ENCODE data around the gene SIGLEC7. TPM values are rescaled to one million over a fixed set of nuclear protein-coding genes. Genes with fewer than 3 reads are reported as not detected.

Gene SIGLEC7
- total RNA-seq, 2 donors from 2014 or later, result 0.35 to 1.0 TPM

DNA sequence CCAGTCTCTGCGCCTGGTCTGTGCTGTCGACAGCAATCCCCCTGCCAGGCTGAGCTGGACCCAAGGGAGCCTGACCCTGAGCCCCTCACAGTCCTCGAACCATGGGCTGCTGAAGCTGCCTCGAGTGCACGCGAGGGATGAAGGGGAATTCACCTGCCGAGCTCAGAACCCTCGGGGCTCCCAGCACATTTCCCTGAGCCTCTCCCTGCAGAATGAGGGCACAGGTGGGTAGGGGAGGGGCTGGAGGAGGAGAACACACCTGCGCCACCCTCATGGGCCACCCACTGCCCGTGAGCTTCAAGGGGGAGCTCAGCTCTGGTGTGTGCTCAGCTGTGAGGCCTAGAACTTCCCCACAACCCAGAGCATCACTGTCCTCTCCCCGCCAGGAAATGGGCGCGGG, 44.2 kb downstream of the SIGLEC7 start:
- no peaks in the 10 kb centered on the region for H3K4me1 ChIP-seq

DNA sequence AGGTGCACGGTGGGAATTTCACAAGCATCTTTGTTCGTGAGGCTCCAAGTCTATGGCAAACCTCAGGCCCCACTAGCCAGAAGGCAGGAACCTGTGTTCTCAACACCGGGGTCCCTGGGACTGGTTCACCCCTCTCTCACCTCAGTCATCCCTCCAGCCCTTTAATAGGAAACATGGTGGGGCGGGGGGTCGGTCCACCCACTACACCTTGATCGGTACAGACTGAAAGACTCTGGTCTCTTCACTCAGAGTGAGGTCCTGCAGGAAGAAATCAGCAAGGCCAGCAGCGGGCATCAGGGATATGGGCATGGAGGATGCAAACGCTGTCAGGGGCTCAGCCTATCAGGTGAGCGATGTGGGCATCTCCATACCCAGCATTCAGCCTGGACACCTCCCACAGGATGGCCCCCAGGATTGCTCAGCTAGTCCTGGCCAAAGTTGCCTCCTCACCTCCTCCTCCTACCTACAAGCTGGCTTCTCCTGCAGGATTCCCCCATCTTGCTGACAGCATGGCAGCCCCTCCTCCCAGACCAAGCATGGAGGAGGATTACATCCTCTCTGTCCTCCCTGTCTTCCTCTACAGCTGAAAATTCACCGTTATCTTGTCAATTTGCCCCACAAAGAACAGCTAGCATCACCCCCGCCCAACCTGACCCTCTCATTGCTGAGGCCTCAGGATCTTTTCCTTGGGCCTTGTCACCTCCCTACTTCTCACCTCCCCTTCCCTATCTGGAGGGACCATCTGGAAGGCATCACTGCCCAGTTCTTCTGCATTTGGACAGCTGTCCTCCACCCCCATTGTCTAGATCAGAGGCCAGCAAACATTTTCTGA, 45.5 kb downstream of the SIGLEC7 start:
- Histone ChIP-seq H3K9me3 (no peaks in the 10 kb centered on the region), H3K4me1 (no peaks in the 10 kb centered on the region), H3K4me3 (no peak overlapping the region), H3K27ac (no peak overlapping the region), H3K36me3 (no peaks in the 10 kb centered on the region), H3K27me3 (no peaks in the 10 kb centered on the region), H3K9ac (ENCODE audit: low read depth in 2 of 2, low read length in 2 of 2) (no peak overlapping the region)
- no peak for DNase-seq
- intact Hi-C loops (cut with DNase I), result no loop called here
- TF ChIP-seq, protein P1, sequence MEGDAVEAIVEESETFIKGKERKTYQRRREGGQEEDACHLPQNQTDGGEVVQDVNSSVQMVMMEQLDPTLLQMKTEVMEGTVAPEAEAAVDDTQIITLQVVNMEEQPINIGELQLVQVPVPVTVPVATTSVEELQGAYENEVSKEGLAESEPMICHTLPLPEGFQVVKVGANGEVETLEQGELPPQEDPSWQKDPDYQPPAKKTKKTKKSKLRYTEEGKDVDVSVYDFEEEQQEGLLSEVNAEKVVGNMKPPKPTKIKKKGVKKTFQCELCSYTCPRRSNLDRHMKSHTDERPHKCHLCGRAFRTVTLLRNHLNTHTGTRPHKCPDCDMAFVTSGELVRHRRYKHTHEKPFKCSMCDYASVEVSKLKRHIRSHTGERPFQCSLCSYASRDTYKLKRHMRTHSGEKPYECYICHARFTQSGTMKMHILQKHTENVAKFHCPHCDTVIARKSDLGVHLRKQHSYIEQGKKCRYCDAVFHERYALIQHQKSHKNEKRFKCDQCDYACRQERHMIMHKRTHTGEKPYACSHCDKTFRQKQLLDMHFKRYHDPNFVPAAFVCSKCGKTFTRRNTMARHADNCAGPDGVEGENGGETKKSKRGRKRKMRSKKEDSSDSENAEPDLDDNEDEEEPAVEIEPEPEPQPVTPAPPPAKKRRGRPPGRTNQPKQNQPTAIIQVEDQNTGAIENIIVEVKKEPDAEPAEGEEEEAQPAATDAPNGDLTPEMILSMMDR (IDR thresholded peaks at IDR 0.05), result no peak

More for the DNA sequence above, 44.2 kb downstream of the SIGLEC7 start:
- intact Hi-C loops (cut with DNase I), result no loop called here
- Histone ChIP-seq H3K4me3 (no peak overlapping the region), H3K27ac (no peak overlapping the region), H3K27me3 (no peaks in the 10 kb centered on the region), H3K9ac (ENCODE audit: low read depth in 2 of 2, low read length in 2 of 2) (no peak overlapping the region), H3K36me3 (no peaks in the 10 kb centered on the region), H3K9me3 (no peaks in the 10 kb centered on the region)
- TF ChIP-seq, protein P1 (IDR thresholded peaks at IDR 0.05), result no peak
- DNase-seq, result no peak

DNA sequence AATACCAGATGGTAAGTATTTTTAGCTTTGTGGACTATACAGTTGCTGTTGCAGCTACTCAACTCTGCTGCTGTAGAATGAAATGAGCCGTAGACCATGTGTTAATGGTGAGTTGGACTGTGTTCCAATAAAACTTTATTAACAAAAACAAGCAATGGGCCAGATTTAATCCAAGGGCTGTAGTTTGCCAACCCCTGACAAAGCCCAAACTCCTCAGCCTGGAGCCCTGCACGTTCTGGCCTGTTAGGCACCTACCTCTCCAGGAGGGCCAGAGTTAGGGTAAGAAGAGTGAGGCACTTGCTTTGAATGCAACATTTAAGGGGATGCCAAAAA, 46.1 kb downstream of the SIGLEC7 start:
- DNase-seq, result no peak
- no peak overlapping the region for H3K9ac ChIP-seq (ENCODE audit: low read depth in 2 of 2, low read length in 2 of 2)
- H3K36me3 ChIP-seq, result no peaks in the 10 kb centered on the region
- no peaks in the 10 kb centered on the region for H3K9me3 ChIP-seq
- intact Hi-C loops (cut with DNase I), result no loop called here
- no peaks in the 10 kb centered on the region for H3K27me3 ChIP-seq
- H3K27ac ChIP-seq, result no peak overlapping the region
- H3K4me3 ChIP-seq, result no peak overlapping the region
- TF ChIP-seq, protein P1 (IDR thresholded peaks at IDR 0.05), result no peak
- H3K4me1 ChIP-seq, result no peaks in the 10 kb centered on the region

DNA sequence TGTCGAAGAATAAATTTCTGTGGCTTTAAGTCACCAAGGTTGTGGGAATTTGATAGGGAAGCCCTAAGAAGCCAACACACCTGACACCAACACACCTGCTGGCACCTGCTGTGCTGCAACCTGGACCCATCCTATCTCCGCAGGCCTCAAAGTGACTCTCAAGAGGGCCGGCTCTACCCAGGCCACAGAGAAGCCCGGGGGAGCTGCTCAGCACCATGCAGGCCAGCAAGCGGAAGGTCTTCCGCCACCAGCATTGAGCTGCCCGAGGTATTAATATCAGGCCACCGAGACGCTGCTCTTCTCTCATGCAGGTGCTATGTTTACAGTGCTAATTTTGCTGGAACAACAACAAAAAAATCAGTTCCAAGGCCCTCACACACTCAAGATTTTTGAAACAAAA, 50.6 kb downstream of the SIGLEC7 start:
- Histone ChIP-seq H3K9ac (ENCODE audit: low read depth in 2 of 2, low read length in 2 of 2) (no peak overlapping the region), H3K27me3 (no peaks in the 10 kb centered on the region), H3K9me3 (no peaks in the 10 kb centered on the region), H3K4me1 (no peaks in the 10 kb centered on the region), H3K36me3 (no peaks in the 10 kb centered on the region), H3K4me3 (no peak overlapping the region), H3K27ac (no peak overlapping the region)
- TF ChIP-seq, protein P1 (IDR thresholded peaks at IDR 0.05), result no peak
- DNase-seq, result no peak
- intact Hi-C loops (cut with DNase I), result no loop called here

DNA sequence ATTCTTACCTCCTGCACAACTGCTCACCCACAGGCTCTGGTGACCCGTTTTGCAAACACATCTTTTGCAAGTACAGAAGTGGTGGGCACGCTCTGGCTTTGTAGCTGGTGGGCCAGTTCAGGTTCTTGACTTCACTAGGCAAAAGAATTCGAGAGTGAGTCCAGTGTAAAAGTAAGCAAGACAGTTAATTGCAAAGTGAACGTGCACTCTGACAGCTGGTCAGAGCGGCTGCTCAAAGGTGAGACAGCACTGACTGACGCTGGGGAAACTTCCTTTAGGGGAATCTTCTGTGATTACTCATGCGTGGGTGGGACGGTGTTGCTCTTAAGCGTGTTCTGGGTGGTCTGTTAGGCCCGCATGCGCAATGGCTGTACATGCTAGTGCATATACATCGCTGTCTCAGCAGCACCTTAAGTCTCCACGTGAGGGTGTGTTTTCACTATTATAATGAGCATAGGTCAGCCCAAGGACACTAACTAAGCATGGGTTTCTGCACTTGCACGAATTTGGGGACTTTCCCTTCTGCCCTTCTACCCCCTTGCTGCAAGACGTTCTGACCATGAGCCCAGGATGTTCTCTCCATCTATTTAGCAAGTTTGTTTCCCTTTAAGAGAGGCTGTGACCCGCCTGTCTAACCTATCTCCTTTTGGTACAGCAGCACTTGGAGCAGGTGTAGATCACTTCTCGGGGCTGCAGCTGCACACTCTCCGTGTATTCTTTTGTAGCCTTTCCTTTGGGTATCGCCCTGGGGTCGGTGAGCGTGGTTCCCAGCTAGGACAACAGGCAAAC, 52.6 kb downstream of the SIGLEC7 start:
- Histone ChIP-seq H3K27me3 (no peaks in the 10 kb centered on the region), H3K27ac (no peak overlapping the region), H3K36me3 (no peaks in the 10 kb centered on the region), H3K9ac (ENCODE audit: low read depth in 2 of 2, low read length in 2 of 2) (no peak overlapping the region), H3K4me1 (no peaks in the 10 kb centered on the region), H3K4me3 (no peak overlapping the region), H3K9me3 (no peaks in the 10 kb centered on the region)
- DNase-seq, result no peak
- intact Hi-C loops (cut with DNase I), result no loop called here
- TF ChIP-seq, protein P1 (IDR thresholded peaks at IDR 0.05), result no peak
